ENCODE measurements around the gene NKX6-1.
A peak's percentile ranks its signal among the peaks of the same experiment; 100 is the strongest.

NKX6-1 gene

GRCh38 chr4:84490663-84491062 is 8.4 kb downstream of the NKX6-1 start:
- TF ChIP-seq, protein P1, sequence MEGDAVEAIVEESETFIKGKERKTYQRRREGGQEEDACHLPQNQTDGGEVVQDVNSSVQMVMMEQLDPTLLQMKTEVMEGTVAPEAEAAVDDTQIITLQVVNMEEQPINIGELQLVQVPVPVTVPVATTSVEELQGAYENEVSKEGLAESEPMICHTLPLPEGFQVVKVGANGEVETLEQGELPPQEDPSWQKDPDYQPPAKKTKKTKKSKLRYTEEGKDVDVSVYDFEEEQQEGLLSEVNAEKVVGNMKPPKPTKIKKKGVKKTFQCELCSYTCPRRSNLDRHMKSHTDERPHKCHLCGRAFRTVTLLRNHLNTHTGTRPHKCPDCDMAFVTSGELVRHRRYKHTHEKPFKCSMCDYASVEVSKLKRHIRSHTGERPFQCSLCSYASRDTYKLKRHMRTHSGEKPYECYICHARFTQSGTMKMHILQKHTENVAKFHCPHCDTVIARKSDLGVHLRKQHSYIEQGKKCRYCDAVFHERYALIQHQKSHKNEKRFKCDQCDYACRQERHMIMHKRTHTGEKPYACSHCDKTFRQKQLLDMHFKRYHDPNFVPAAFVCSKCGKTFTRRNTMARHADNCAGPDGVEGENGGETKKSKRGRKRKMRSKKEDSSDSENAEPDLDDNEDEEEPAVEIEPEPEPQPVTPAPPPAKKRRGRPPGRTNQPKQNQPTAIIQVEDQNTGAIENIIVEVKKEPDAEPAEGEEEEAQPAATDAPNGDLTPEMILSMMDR (conservative IDR thresholded peaks at IDR 0.05; ENCODE audit: low read depth, low read length): no peak
- no peak overlapping the region for H3K4me3 ChIP-seq (ENCODE audit: low read length)
- DNase-seq (ENCODE audit: low read depth): no peak

DNA sequence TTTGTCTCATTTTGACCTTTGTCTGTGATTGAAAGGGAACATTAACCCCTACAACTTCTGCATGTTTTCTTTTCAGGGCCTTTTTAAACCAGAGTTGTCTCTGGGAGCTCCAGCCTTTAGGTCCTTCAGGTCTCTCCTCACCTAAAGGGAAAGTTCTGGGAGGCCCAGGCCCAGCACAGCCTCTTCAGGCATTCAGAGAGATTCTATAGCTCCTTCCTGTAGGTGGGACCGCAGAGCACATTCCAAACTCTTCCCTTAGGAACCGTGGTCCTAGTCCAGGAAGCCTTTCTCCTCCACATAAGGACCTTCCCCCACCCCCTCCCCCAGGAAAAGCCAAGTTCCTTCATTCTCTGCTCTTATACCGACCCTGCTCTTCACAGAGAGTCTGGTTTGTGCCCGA is 14.9 kb downstream of the NKX6-1 start:
- no peak overlapping the region for H3K4me3 ChIP-seq (ENCODE audit: low read length)
- DNase-seq (ENCODE audit: low read depth): no peak
- TF ChIP-seq, protein P1 (conservative IDR thresholded peaks at IDR 0.05; ENCODE audit: low read depth, low read length): no peak

GRCh38 chr4:84483688-84484087 is 15.4 kb downstream of the NKX6-1 start:
- TF ChIP-seq, protein P1 (conservative IDR thresholded peaks at IDR 0.05; ENCODE audit: low read depth, low read length): no peak
- no peak overlapping the region for H3K4me3 ChIP-seq (ENCODE audit: low read length)
- DNase-seq (ENCODE audit: low read depth): no peak

DNA sequence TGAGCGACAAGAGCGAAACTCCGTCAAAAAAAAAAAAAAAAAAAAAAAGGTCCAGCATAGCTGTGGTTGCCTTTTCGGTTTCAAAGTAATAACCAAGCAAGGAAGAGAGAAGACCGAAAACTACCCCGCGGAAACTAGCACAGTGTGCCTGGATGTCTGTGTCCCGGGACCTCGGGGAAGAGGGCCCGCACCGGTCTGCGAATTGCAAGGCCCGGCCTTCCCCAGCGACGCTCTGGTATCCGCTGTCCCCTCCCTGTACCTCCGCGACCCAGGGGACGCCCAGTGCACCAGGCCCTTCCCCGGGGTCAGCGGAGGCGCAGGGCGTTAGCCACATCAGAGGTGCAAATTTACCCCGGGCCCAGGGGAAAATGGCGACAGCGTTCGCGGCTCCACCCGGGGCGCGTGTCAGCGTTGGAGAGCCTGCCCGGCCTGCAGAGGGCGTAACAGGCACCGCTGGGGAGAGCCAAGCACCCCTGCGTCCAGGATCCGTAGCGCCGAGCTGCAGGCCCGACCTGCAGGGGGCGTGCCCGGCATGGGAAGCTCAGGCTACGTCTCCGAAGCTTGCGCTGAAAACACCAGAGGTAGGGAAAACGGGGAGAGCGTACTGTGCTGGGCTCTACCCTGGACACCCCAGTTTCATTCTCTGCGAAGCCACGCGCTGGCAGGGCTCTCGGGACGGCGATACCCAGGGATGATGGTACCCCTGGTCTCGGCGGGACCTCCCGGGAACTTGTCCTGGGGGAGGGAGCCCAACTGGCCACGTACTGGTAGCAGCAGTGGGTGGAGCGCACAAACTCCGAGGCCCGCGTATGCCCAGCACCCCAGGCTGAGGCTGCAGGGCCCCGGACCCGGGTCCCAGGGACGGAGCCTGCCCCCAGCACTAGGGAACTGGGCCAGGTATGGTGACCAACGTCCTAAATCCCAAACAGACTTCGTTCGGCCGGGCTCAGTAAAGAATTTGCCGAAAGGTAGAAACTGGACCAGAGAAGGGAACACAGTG is 16.2 kb downstream of the NKX6-1 start:
- no peak overlapping the region for H3K4me3 ChIP-seq (ENCODE audit: low read length)
- no peak for DNase-seq (ENCODE audit: low read depth)
- TF ChIP-seq, protein P1 (conservative IDR thresholded peaks at IDR 0.05; ENCODE audit: low read depth, low read length): peak; percentile 69

DNA sequence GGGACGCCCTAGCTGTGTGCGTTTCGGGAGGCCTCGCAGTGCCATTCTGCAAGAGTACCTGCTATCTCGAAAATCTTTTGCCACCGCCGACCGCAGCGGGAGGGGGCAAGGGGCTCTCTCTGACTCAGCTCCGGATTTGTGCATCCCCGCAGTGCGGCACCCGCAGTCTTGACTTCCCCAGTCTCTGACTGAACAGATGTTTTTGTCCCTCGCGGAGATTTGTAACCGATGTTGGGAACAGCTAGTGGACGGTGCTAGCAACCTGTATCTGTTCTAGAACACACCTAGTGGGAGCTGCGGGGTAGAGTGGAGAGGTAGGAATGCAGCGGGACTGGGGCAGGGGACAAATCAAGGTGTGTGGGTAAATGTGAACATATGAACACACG is 17.2 kb downstream of the NKX6-1 start:
- no peak for DNase-seq (ENCODE audit: low read depth)
- TF ChIP-seq, protein P1 (conservative IDR thresholded peaks at IDR 0.05; ENCODE audit: low read depth, low read length): no peak
- no peak overlapping the region for H3K4me3 ChIP-seq (ENCODE audit: low read length)

DNA sequence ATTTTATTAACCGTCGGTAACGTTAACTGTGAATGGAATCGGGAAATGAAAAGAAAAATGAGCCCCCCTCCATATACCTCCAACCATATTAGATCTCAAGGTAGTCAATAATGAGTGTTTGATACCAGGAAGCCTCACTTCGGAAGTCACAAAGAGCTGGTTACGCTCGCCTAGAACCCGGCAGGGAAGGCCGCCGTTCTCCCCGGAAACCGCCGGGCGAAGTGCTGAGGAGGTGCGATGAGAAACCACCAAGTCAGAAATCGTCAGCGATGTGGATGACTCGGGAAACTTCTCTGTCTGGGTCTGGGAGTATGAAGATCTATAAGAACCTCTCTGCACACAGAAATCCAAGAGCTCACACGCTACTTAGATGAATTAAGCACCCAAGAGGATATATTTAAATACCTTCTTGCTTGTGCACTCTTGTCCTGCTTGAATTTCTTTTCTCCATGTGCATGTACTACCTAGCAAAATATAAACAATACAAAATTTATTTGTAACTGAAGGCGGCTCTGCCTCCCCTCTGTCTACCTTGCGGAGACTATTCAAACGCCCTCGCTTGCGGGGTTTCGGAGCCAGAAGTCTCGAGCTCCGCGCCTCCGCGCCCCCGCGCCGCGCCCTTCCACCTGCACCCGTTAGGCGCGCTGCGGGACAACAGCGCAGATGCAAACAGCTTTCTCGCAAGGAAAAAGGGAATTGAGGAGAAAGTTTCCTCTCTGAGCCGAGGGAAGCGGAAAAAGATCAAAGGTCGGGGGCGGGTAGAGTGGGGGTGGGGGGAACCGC is 17.8 kb downstream of the NKX6-1 start:
- no peak overlapping the region for H3K4me3 ChIP-seq (ENCODE audit: low read length)
- TF ChIP-seq, protein P1 (conservative IDR thresholded peaks at IDR 0.05; ENCODE audit: low read depth, low read length): no peak
- DNase-seq (ENCODE audit: low read depth): no peak

Measured in retinal pigment epithelial cell (primary cell).